Fibroblast of skin of abdomen (primary cell): ENCODE data around the gene P2RY12.

Experiments used
- DNase-seq: peaks from one replicate; pipeline ENCODE4 v3.0.0-alpha.2; 2013

P2RY12 gene

DNA sequence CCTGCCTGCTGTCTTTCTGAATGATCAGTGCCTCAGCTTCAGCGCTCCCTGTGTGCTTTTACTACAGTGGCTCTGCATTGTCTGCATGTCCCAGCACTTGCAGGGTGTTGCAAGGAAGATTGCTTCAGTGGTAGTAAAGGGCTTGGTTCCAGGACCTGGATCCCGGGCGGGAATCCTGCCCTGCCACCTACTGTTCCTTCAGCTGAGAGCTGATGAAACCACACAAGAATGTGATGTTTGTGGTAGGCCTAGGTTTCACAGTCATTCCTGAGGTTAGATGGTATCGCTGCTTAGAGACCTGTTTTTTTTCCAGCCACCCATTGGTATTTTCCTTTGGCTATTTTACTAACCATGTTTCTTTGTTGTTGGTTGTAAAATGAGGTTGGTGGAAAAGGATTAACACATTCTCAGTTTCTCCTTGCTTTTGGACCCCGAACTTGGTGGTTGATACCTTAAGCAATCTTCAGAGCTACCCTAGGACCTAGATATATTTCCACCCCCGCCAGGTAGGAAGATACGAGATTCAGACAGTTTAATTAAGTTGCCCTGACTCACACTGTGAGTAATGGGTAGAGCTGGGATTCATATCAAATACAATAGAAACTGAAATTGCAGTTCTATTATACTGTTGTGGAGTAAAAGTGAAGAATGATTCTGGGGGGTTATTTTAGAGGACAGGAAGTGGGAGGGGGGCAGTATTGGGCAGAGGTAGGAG is 79.3 kb downstream of the P2RY12 start:
- DNase-seq, result peak; percentile 99

DNA sequence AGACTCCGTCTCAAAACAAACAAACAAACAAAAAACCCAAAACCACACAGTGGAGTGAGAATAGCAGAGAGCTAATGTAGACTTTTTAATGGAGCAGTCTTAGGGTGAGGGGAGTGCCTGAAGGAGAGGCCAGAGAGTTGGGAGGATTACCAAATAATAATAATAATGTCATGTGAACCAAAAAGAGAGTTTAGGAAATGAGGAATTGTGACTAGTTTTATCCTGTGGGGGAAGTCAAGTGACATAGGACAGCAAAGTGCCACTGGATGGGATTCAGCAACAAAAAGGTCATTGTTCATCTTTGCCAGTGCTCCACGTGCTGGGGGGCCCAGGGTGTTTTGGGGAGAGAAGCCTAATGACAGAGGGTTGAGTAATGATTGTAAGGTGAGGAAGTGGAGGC is 80.8 kb downstream of the P2RY12 start:
- DNase-seq, result no peak

DNA sequence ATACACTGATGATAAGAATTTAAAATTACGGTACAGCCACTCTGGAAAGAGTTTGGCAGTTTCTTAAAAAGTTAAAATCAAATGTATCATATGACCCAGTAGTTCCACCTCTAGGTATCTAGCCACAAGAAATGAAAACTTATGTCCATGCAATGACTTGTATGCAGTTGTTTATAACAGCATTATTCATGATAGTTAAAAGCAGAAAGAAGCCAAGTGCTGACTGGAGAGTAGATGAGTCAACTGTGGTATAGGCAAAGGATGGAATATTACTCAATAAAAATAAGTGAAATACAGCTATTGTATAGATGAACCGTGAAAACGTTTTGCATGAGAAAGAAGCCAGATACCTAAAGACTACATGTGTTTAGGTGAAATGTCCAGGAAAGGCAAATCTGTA is 82.8 kb downstream of the P2RY12 start:
- peak; percentile 78 for DNase-seq

DNA sequence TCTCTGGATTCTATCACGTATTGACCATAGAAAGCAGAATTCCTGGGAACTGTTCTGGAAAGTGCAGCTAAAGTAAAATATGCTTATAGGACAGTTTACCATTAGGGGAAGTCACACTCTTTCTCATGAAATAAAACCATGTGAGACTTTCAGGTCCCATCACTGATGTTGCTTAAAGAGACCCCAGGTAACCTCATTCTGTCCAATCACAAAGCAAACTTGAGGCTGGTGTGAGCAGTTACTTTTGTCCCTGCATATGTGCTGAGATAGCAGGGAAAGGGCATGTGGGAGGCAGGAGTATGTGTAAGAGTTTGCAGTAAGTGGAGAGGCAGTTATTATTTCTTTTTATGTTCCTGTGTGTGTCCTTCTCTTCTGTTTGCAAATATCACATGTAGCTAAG is 84.0 kb downstream of the P2RY12 start:
- DNase-seq, result no peak

DNA sequence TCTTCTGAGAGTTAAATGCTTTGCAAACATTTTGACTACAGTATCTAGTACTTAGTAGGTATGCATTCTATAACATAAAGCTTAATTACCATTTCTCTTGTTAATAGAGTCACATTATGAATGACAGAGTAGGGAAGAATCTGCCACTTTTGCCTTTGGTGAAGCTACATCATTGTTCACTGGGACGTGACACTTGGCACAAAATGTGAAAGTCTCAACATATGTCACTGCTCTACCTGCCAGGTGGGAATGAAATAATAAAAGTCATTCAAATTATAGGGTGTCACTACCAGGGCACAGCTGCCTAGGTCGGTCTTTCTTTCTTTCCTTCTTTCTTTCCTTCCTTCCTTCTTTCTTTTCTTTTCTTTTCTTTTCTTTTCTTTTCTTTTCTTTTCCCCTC is 85.5 kb downstream of the P2RY12 start:
- DNase-seq, result no peak

DNA sequence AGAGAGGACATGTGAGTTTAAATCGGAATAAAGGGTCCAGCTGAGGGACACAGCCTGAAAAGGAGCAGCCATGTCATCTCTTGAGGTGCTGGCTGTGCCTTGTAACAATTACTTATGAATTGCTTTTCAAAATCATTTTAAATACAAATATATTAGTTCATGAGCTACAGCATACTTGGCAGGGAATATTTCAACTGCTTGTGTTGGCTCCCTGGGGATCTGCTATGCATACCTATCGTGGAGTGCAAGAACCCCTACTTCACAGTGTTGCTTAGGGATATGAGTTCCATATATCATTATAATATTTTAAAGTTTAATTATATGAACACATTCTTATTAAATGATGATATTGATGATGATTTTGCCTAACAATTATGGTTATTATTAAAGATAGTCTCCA is 87.1 kb downstream of the P2RY12 start:
- peak; percentile 33 for DNase-seq

DNA sequence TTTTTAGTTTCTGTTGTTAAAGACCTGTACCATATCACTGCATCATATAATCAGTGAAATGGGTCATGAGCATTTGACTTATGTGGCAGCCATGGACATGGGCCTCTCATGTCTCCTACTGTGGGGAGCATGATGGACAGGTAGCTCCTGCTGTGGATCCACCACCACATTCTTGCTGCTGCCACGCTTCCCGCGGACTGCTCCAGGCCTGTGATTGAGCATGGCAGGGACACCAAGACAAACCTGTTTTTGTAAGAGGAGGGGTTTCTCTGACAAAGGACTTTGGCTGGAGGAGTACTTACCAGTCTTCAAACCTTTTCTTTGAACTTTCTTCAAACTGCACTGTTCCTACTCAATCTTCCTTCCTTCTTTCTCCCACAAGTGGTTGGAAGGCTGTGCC is 88.3 kb downstream of the P2RY12 start:
- DNase-seq, result no peak

DNA sequence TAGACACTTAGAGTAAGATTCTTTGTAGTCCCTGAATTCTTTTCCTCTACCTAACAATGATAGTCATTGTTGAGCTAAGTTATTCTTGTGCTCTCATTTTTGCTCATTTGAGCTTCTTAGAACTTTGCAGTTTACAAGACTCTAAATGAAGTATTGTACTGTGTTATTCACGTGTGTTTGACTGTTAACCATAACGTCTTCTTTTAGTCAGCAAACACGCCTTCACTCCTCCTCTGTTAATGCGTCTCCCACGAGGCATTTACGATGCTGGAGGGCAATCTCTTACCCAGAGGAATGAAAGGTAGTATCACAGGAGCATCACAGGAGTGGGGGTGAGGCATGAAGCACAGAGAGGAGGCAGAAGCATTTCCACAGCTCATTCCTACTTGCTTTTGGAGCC is 91.4 kb downstream of the P2RY12 start:
- no peak for DNase-seq

DNA sequence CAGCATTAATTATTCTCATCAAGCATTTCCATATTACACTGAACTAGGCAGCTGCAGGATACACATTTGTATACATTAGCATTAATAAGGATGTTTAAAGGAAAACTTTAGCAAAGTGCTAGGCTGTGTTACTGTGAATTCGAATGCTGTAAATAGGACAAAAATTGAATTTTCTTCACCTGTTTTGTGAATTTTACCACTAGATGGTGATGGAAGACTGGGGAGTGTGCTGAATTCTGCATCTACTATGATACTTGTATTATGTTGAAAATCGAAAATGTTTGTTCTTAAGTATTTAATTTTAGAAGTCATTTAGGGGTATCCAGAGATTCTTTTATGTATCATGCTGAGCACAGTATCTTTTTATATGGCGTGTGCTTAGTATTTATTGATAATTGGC is 93.9 kb downstream of the P2RY12 start:
- peak; percentile 40 for DNase-seq

DNA sequence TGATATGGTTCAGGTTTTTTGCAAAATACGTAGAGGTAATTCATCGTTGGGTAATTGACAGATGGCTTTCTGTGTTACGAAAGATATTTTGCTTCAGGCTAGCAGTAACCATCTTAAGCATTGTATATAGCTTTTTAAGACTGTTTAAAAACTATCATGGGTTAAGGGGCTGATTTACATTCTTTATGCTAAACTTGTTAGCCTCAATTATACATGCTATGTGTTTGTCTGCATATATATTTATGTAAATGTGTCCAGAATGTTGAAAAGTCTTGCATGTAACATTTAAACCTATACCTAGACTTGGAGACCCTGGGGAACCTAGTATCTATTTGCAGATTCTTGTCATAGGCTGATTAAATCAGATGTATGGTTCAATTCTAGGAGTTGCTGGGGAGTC is 95.1 kb downstream of the P2RY12 start:
- no peak for DNase-seq
